ENCODE results near the gene PIK3AP1.

The PIK3AP1 gene

GRCh38 chr10:96600337-96600736 is 120.0 kb downstream of the PIK3AP1 start:
- Histone ChIP-seq H3K27ac (ENCODE audit: low read depth, low read length) (no peak overlapping the region), H3K9ac (ENCODE audit: low read depth, low read length) (no peak overlapping the region), H3K4me3 (ENCODE audit: low read length) (no peak overlapping the region), H3K9me3 (ENCODE audit: insufficient read depth, low read depth, low read length) (no peaks in the 10 kb centered on the region), H3K36me3 (ENCODE audit: insufficient read depth, low read length) (no peaks in the 10 kb centered on the region), H3K27me3 (ENCODE audit: insufficient read depth, low read length) (no peaks in the 10 kb centered on the region), H3K4me1 (ENCODE audit: insufficient read depth, low read length) (no peaks in the 10 kb centered on the region)
- 93% methylated on average over 4 of the region's 4 CpGs for WGBS

GRCh38 chr10:96598846-96599245 is 121.5 kb downstream of the PIK3AP1 start:
- no peak overlapping the region for H3K9ac ChIP-seq (ENCODE audit: low read depth, low read length)
- no peaks in the 10 kb centered on the region for H3K9me3 ChIP-seq (ENCODE audit: insufficient read depth, low read depth, low read length)
- no peak overlapping the region for H3K4me3 ChIP-seq (ENCODE audit: low read length)
- no peaks in the 10 kb centered on the region for H3K27me3 ChIP-seq (ENCODE audit: insufficient read depth, low read length)
- no peaks in the 10 kb centered on the region for H3K36me3 ChIP-seq (ENCODE audit: insufficient read depth, low read length)
- WGBS = 87% methylated on average over 4 of the region's 4 CpGs
- H3K4me1 ChIP-seq (ENCODE audit: insufficient read depth, low read length) = no peaks in the 10 kb centered on the region
- H3K27ac ChIP-seq (ENCODE audit: low read depth, low read length) = no peak overlapping the region

- Histone ChIP-seq H3K4me1 (ENCODE audit: insufficient read depth, low read length) (no peaks in the 10 kb centered on the region), H3K9me3 (ENCODE audit: insufficient read depth, low read depth, low read length) (no peaks in the 10 kb centered on the region), H3K27ac (ENCODE audit: low read depth, low read length) (no peak overlapping the region), H3K27me3 (ENCODE audit: insufficient read depth, low read length) (no peaks in the 10 kb centered on the region), H3K9ac (ENCODE audit: low read depth, low read length) (no peak overlapping the region), H3K4me3 (ENCODE audit: low read length) (no peak overlapping the region), H3K36me3 (ENCODE audit: insufficient read depth, low read length) (no peaks in the 10 kb centered on the region)
- WGBS = 93% methylated on average over 1 of the region's 1 CpG
Observed at GRCh38 chr10:96596422-96597407, 123.6 kb downstream of the PIK3AP1 start.

GRCh38 chr10:96595741-96596140 is 124.6 kb downstream of the PIK3AP1 start:
- Histone ChIP-seq H3K9ac (ENCODE audit: low read depth, low read length) (no peak overlapping the region), H3K4me1 (ENCODE audit: insufficient read depth, low read length) (no peaks in the 10 kb centered on the region), H3K9me3 (ENCODE audit: insufficient read depth, low read depth, low read length) (no peaks in the 10 kb centered on the region), H3K27ac (ENCODE audit: low read depth, low read length) (no peak overlapping the region), H3K4me3 (ENCODE audit: low read length) (no peak overlapping the region), H3K27me3 (ENCODE audit: insufficient read depth, low read length) (no peaks in the 10 kb centered on the region), H3K36me3 (ENCODE audit: insufficient read depth, low read length) (no peaks in the 10 kb centered on the region)
- WGBS = 92% methylated on average over 4 of the region's 4 CpGs

GRCh38 chr10:96591946-96592345 is 128.4 kb downstream of the PIK3AP1 start:
- Histone ChIP-seq H3K4me3 (ENCODE audit: low read length) (no peak overlapping the region), H3K9ac (ENCODE audit: low read depth, low read length) (no peak overlapping the region), H3K36me3 (ENCODE audit: insufficient read depth, low read length) (no peaks in the 10 kb centered on the region), H3K27me3 (ENCODE audit: insufficient read depth, low read length) (no peaks in the 10 kb centered on the region), H3K9me3 (ENCODE audit: insufficient read depth, low read depth, low read length) (no peaks in the 10 kb centered on the region), H3K4me1 (ENCODE audit: insufficient read depth, low read length) (peaks cover 9% of the 10 kb centered on the region), H3K27ac (ENCODE audit: low read depth, low read length) (no peak overlapping the region)
- whole genome bisulfite sequencing = no CpG with 5 or more reads among the region's 1 CpG

GRCh38 chr10:96588616-96589419 is 131.5 kb downstream of the PIK3AP1 start:
- H3K27ac ChIP-seq (ENCODE audit: low read depth, low read length) = no peak overlapping the region
- H3K4me1 ChIP-seq (ENCODE audit: insufficient read depth, low read length) = peaks cover 19% of the 10 kb centered on the region
- WGBS = 94% methylated on average over 5 of the region's 5 CpGs
- no peaks in the 10 kb centered on the region for H3K9me3 ChIP-seq (ENCODE audit: insufficient read depth, low read depth, low read length)
- H3K27me3 ChIP-seq (ENCODE audit: insufficient read depth, low read length) = no peaks in the 10 kb centered on the region
- no peak overlapping the region for H3K4me3 ChIP-seq (ENCODE audit: low read length)
- H3K9ac ChIP-seq (ENCODE audit: low read depth, low read length) = no peak overlapping the region
- H3K36me3 ChIP-seq (ENCODE audit: insufficient read depth, low read length) = no peaks in the 10 kb centered on the region

- H3K27me3 ChIP-seq (ENCODE audit: insufficient read depth, low read length) = no peaks in the 10 kb centered on the region
- H3K36me3 ChIP-seq (ENCODE audit: insufficient read depth, low read length) = no peaks in the 10 kb centered on the region
- no peak overlapping the region; the same call in 1 of the 2 replicates for H3K9ac ChIP-seq (ENCODE audit: low read depth, low read length)
- 87% methylated on average over 4 of the region's 4 CpGs for whole genome bisulfite sequencing
- H3K4me1 ChIP-seq (ENCODE audit: insufficient read depth, low read length) = peaks cover 19% of the 10 kb centered on the region
- H3K4me3 ChIP-seq (ENCODE audit: low read length) = peak overlapping the region; percentile 81
- no peaks in the 10 kb centered on the region for H3K9me3 ChIP-seq (ENCODE audit: insufficient read depth, low read depth, low read length)
- no peak overlapping the region for H3K27ac ChIP-seq (ENCODE audit: low read depth, low read length)
Observed at GRCh38 chr10:96588060-96588554, 132.2 kb downstream of the PIK3AP1 start.

GRCh38 chr10:96587264-96588059 is 132.9 kb downstream of the PIK3AP1 start:
- H3K36me3 ChIP-seq (ENCODE audit: insufficient read depth, low read length) = no peaks in the 10 kb centered on the region
- peak overlapping the region; percentile 96 for H3K27ac ChIP-seq (ENCODE audit: low read depth, low read length)
- 22% methylated on average over 25 of the region's 25 CpGs for WGBS
- no peaks in the 10 kb centered on the region for H3K9me3 ChIP-seq (ENCODE audit: insufficient read depth, low read depth, low read length)
- H3K4me1 ChIP-seq (ENCODE audit: insufficient read depth, low read length) = peaks cover 20% of the 10 kb centered on the region
- peak overlapping the region; percentile 92 for H3K9ac ChIP-seq (ENCODE audit: low read depth, low read length)
- H3K4me3 ChIP-seq (ENCODE audit: low read length) = peak overlapping the region; percentile 81
- H3K27me3 ChIP-seq (ENCODE audit: insufficient read depth, low read length) = no peaks in the 10 kb centered on the region

GRCh38 chr10:96586419-96587263 is 133.7 kb downstream of the PIK3AP1 start, which contains the start of gene TM9SF3:
TM9SF3 (minus strand) TSS chr10:96587012; CDS start chr10:96586835, 177 bp downstream.
- Histone ChIP-seq H3K9me3 (ENCODE audit: insufficient read depth, low read depth, low read length) (no peaks in the 10 kb centered on the region), H3K36me3 (ENCODE audit: insufficient read depth, low read length) (no peaks in the 10 kb centered on the region), H3K4me3 (ENCODE audit: low read length) (peak within 1 kb of the TSS; percentile 81), H3K4me1 (ENCODE audit: insufficient read depth, low read length) (peaks cover 28% of the 10 kb centered on the region), H3K27ac (ENCODE audit: low read depth, low read length) (peak within 1 kb of the TSS; percentile 96), H3K9ac (ENCODE audit: low read depth, low read length) (peak within 1 kb of the TSS; percentile 92), H3K27me3 (ENCODE audit: insufficient read depth, low read length) (no peaks in the 10 kb centered on the region)
- under 1% methylated on average over 107 of the region's 107 CpGs for WGBS
